ENCODE measurements around the gene ANXA3. TPM values are rescaled to one million over a fixed set of nuclear protein-coding genes. Genes with fewer than 3 reads are reported as not detected.

ANXA3 gene
- total and polyA plus RNA-seq, 3 donors from 2014 or later: 1.1 to 6.4 (median 3.5) TPM

DNA sequence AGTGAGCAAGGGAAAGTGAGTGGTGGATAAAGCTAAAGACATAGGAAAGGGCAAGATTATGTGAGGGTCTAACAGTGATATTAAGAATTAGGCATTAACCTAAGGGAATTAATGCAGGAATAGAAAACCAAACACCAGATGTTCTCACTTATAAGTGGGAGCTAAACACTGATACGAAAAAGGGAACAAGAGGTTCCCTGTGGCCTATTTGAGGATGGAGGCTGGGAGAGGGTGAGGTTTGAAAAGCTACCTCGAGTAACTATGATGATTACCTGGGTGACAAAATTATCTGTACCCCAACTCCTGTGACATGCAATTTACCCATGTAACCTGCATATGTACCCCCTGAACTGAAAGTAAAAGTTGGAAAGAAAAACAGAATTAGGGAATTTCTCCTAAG, 79.0 kb downstream of the ANXA3 start:
- 24 to 46% methylated on average over 2 of the region's 2 CpGs for WGBS, 2 donors
- H3K4me3 ChIP-seq: no peak overlapping the region
- no peaks in the 10 kb centered on the region for H3K27me3 ChIP-seq
- H3K4me1 ChIP-seq: peaks cover 36% of the 10 kb centered on the region
- intact Hi-C loops (cut with DNase I; ENCODE audit: low total_unique reads): no loop called here
- no peak for DNase-seq
- H3K27ac ChIP-seq: peak overlapping the region; percentile 60 to 81
- no peak for TF ChIP-seq CTCF (IDR thresholded peaks at IDR 0.05)
- no peak for TF ChIP-seq POLR2A (IDR thresholded peaks at IDR 0.05)
- no peaks in the 10 kb centered on the region for H3K36me3 ChIP-seq (ENCODE audit: low read depth, missing control alignments)
- H3K9me3 ChIP-seq: no peaks in the 10 kb centered on the region

GRCh38 chr4:78634011-78634664, 82.6 kb downstream of the ANXA3 start:
- Histone ChIP-seq H3K27me3 (no peaks in the 10 kb centered on the region), H3K9me3 (no peaks in the 10 kb centered on the region), H3K4me1 (peaks cover 36% of the 10 kb centered on the region), H3K27ac (peak overlapping the region; percentile 64 to 65), H3K4me3 (no peak overlapping the region), H3K36me3 (ENCODE audit: low read depth, missing control alignments) (no peaks in the 10 kb centered on the region)
- WGBS, 2 donors: 58 to 63% methylated on average over 5 of the region's 5 CpGs
- peak; percentile 71 for DNase-seq
- TF ChIP-seq POLR2A (IDR thresholded peaks at IDR 0.05): no peak
- TF ChIP-seq CTCF (IDR thresholded peaks at IDR 0.05): no peak
- intact Hi-C loops (cut with DNase I; ENCODE audit: low total_unique reads): no loop called here

GRCh38 chr4:78638337-78639172, 87.0 kb downstream of the ANXA3 start:
- H3K4me3 ChIP-seq: no peak overlapping the region
- H3K27me3 ChIP-seq: no peaks in the 10 kb centered on the region
- TF ChIP-seq POLR2A (IDR thresholded peaks at IDR 0.05) (no peak), CTCF (IDR thresholded peaks at IDR 0.05) (no peak)
- WGBS, 2 donors: 68 to 78% methylated on average over 4 of the region's 4 CpGs
- DNase-seq: no peak
- peaks cover 8% of the 10 kb centered on the region for H3K4me1 ChIP-seq
- H3K36me3 ChIP-seq (ENCODE audit: low read depth, missing control alignments): no peaks in the 10 kb centered on the region
- intact Hi-C loops (cut with DNase I; ENCODE audit: low total_unique reads): no loop called here
- no peaks in the 10 kb centered on the region for H3K9me3 ChIP-seq
- H3K27ac ChIP-seq: no peak overlapping the region

DNA sequence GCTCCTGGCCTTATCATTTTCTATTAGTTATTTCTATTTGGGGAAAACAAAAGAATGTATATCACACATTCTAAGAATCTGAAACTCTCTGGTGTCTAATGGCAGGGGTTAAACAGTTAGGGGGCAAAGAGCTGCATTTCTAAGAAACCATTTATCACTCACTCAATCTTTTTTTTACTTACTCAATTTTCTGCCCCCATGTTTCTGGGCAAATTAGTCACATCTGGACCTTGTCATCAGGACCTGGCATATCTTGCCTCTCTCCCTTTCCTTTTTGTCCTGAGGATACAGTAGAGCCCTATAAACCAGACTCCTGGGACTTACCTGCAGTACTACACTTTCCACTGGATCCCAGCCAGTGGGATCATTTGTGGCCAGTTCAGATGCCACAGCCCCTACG, 89.1 kb downstream of the ANXA3 start:
- intact Hi-C loops (cut with DNase I; ENCODE audit: low total_unique reads): no loop called here
- H3K36me3 ChIP-seq (ENCODE audit: low read depth, missing control alignments): no peaks in the 10 kb centered on the region
- WGBS, 2 donors: 80 to 92% methylated on average over 1 of the region's 1 CpG
- no peaks in the 10 kb centered on the region for H3K9me3 ChIP-seq
- TF ChIP-seq CTCF (IDR thresholded peaks at IDR 0.05) (no peak), POLR2A (IDR thresholded peaks at IDR 0.05) (no peak)
- DNase-seq: no peak
- peaks cover 5% of the 10 kb centered on the region for H3K4me1 ChIP-seq
- H3K27ac ChIP-seq: no peak overlapping the region
- no peaks in the 10 kb centered on the region for H3K27me3 ChIP-seq
- H3K4me3 ChIP-seq: no peak overlapping the region
